HepG2 (cell line): ENCODE measurements around the gene CCDC6. TPM values are rescaled to one million over a fixed set of nuclear protein-coding genes. Genes with fewer than 3 reads are reported as not detected.

Source experiments
- ATAC-seq: fragments of 200-7000 bp; cut with Tn5 transposase; 3 replicates; pipeline ENCODE4 v1.9.1; 2020; ENCODE audit warnings: mild to moderate bottlenecking, moderate library complexity
- BruUV-seq: library from RNA; stranded (reverse); fragments of 400-500 nt; replicated peaks from 2 replicates; lab custom pipeline; 2021; lab: Mats Ljungman, UMichigan
- CTCF ChIA-PET: fragments of 300-600 bp; formaldehyde crosslinking; extraction: SDS; loops from one replicate; lab custom pipeline; 2021; ENCODE audit warnings: low total read pairs, inconsistent platforms, low intra/inter-chr PET ratio; lab: Yijun Ruan, JAX
- POLR2A ChIA-PET: fragments of 350-600 bp; sonication (Branson Sonifier 250); formaldehyde crosslinking; loops from one replicate; lab custom pipeline; 2020; ENCODE audit warnings: antibody characterized with exemption, inconsistent platforms; lab: Yijun Ruan, JAX
- DNase-seq: peaks from one replicate; pipeline ENCODE4 v3.0.0-alpha.2; 2015; ENCODE audit warnings: low spot score
- FAIRE-seq: peaks from 3 replicates; lab custom pipeline; 2011; peaks lifted over from hg19 to GRCh38; lab: Jason Lieb, UNC
- H2AFZ ChIP-seq: one replicate; pipeline ENCODE4 v1.6.1; 2011; ENCODE audit warnings: low read length, inconsistent platforms
- H3K27ac ChIP-seq: fragments of 300-600 bp; 3 replicates; pipeline ENCODE4 v1.8.0; 2011; ENCODE audit warnings: mixed run types, mild to moderate bottlenecking, mixed read lengths, low read length, inconsistent platforms; ENCODE audit not compliant: insufficient read depth; ENCODE audit errors: extremely low read length
- H3K27me3 ChIP-seq, 2 experiments: fragments of 200-600 bp in 1 of 2; 2 replicates in 1 of 2; 3 replicates in 1 of 2; pipeline versions ENCODE4 v1.6.0 to v1.8.0; 2011; ENCODE audit warnings: low read length in 2 of 2, mild to moderate bottlenecking in 2 of 2, moderate library complexity in 2 of 2, inconsistent platforms in 1 of 2; ENCODE audit not compliant: insufficient read depth in 2 of 2, control insufficient read depth in 1 of 2
- H3K36me3 ChIP-seq, 2 experiments: fragments of 200-600 bp in 1 of 2; replicated peaks in 1 of 2; 2 replicates in 1 of 2; 3 replicates in 1 of 2; pipeline versions ENCODE4 v1.5.1 to v1.8.0; 2011; ENCODE audit warnings: low read length in 2 of 2, inconsistent platforms in 1 of 2; ENCODE audit not compliant: insufficient read depth in 2 of 2, control insufficient read depth in 1 of 2
- H3K4me1 ChIP-seq: 2 replicates; pipeline ENCODE4 v1.5.1; 2012; ENCODE audit warnings: low read length, inconsistent platforms; ENCODE audit not compliant: insufficient read depth
- H3K4me2 ChIP-seq: 2 replicates; pipeline ENCODE4 v1.6.0; 2011; ENCODE audit warnings: low read depth, low read length, inconsistent platforms
- H3K4me3 ChIP-seq, 3 experiments: fragments of 200-600 bp in 1 of 3; sonication (generic), shearing (Covaris generic) in 1 of 3; replicated peaks in 1 of 3; 2 replicates each; pipeline ENCODE4 v1.5.1; 2011 to 2016; ENCODE audit warnings: low read length in 3 of 3, inconsistent platforms in 2 of 3, low read depth in 2 of 3, mild to moderate bottlenecking in 2 of 3, control low read depth in 1 of 3, mixed read lengths in 1 of 3; ENCODE audit not compliant: insufficient read depth in 1 of 3
- H3K79me2 ChIP-seq: one replicate; pipeline ENCODE4 v1.6.1; 2011; ENCODE audit warnings: low read length, inconsistent platforms; ENCODE audit not compliant: insufficient read depth
- H3K9ac ChIP-seq: 2 replicates; pipeline ENCODE4 v1.6.0; 2011; ENCODE audit warnings: mild to moderate bottlenecking, low read depth, low read length, inconsistent platforms; ENCODE audit not compliant: insufficient read depth
- H3K9me3 ChIP-seq: 2 replicates; pipeline ENCODE4 v1.5.1; 2012; ENCODE audit warnings: mild to moderate bottlenecking, low read length
- H4K20me1 ChIP-seq: 2 replicates; pipeline ENCODE4 v1.6.0; 2011; ENCODE audit warnings: inconsistent platforms, mild to moderate bottlenecking, low read length, moderate library complexity; ENCODE audit not compliant: insufficient read depth
- CBFB ChIP-seq: sonication (generic); formaldehyde crosslinking; IDR thresholded peaks from 2 replicates; pipeline ENCODE4 v1.4.0; 2020; ENCODE audit warnings: missing genetic modification reagents
- CTCF ChIP-seq: sonication (generic); formaldehyde crosslinking; IDR thresholded peaks from 2 replicates; pipeline ENCODE4 v1.5.0; 2020; ENCODE audit warnings: mild to moderate bottlenecking, missing genetic modification reagents, moderate library complexity
- FUBP1 ChIP-seq: sonication (generic); formaldehyde crosslinking; IDR thresholded peaks from 2 replicates; pipeline ENCODE4 v1.5.1; 2020; ENCODE audit warnings: missing genetic modification reagents, mild to moderate bottlenecking, borderline replicate concordance
- HOXD1 ChIP-seq: sonication (generic); formaldehyde crosslinking; IDR thresholded peaks from 2 replicates; pipeline ENCODE4 v1.5.0; 2020; ENCODE audit warnings: missing genetic modification reagents
- KDM1A ChIP-seq: IDR thresholded peaks from 2 replicates; pipeline ENCODE4 v1.6.1; 2016; ENCODE audit warnings: missing compliant biosample characterization
- NR2F1 ChIP-seq, 2 experiments: fragments of 450-650 bp in 1 of 2; formaldehyde crosslinking in 1 of 2; IDR thresholded peaks; 2 replicates each; pipeline versions ENCODE4 v1.5.0 to v1.6.1; 2016 to 2020; ENCODE audit warnings: mild to moderate bottlenecking in 1 of 2, missing compliant biosample characterization in 1 of 2, missing genetic modification reagents in 1 of 2, moderate library complexity in 1 of 2
- PHF20 ChIP-seq: sonication (generic); formaldehyde crosslinking; IDR thresholded peaks from 2 replicates; pipeline ENCODE4 v1.5.0; 2020; ENCODE audit warnings: mild to moderate bottlenecking, missing genetic modification reagents
- RCOR2 ChIP-seq: IDR thresholded peaks from 2 replicates; pipeline ENCODE4 v1.6.1; 2016; ENCODE audit warnings: missing biosample characterization, missing genetic modification reagents
- SMC3 ChIP-seq: IDR thresholded peaks from 2 replicates; pipeline ENCODE4 v1.6.1; 2011; ENCODE audit warnings: low read length, improper control_type of control experiment
- TOPORS ChIP-seq: sonication (generic); formaldehyde crosslinking; IDR thresholded peaks from 2 replicates; pipeline ENCODE4 v1.8.0; 2023; ENCODE audit warnings: mild to moderate bottlenecking, missing genetic modification reagents
- ZNF549 ChIP-seq: sonication (generic); formaldehyde crosslinking; IDR thresholded peaks from 2 replicates; pipeline ENCODE4 v1.5.0; 2020; ENCODE audit warnings: missing genetic modification reagents
- ZNF577 ChIP-seq: sonication (generic); formaldehyde crosslinking; IDR thresholded peaks from 2 replicates; pipeline ENCODE4 v1.4.0; 2020; ENCODE audit warnings: mild to moderate bottlenecking, low read depth, missing genetic modification reagents, borderline replicate concordance
- ZNF607 ChIP-seq: sonication (generic); formaldehyde crosslinking; IDR thresholded peaks from 2 replicates; pipeline ENCODE4 v1.5.1; 2020; ENCODE audit warnings: missing genetic modification reagents, mild to moderate bottlenecking, borderline replicate concordance
- ZNF652 ChIP-seq: IDR thresholded peaks from 2 replicates; pipeline ENCODE4 v1.6.1; 2016; ENCODE audit warnings: low read depth, borderline replicate concordance
- ZNF672 ChIP-seq: sonication (generic); formaldehyde crosslinking; IDR thresholded peaks from 2 replicates; pipeline ENCODE4 v1.8.1; 2022; ENCODE audit warnings: missing genetic modification reagents
- ZNF724P ChIP-seq: sonication (generic); formaldehyde crosslinking; IDR thresholded peaks from 2 replicates; pipeline ENCODE4 v1.8.0; 2022; ENCODE audit warnings: missing genetic modification reagents, borderline replicate concordance
- WGBS: methylation state at CpG from one replicate; pipeline ENCODE4 v1.1.6; 2017; ENCODE audit warnings: low lambda C conversion rate; 5-methylcytosine and 5-hydroxymethylcytosine counted together
- in situ Hi-C: cut with HindIII; loops from 2 replicates; pipeline ENCODE4 v1.10.0; 2017; ENCODE audit warnings: low pct_unique_long_range_greater_than_20kb; ENCODE audit not compliant: extremely low pct_ligation_motif_present
- intact Hi-C: fragments of 100-400 bp; cut with micrococcal nuclease; formaldehyde crosslinking; loops from one replicate; pipeline ENCODE4 v1.10.0; 2022; ENCODE audit not compliant: unreplicated experiment
- polyA plus RNA-seq, 8 experiments: library from polyadenylated mRNA; depleted of rRNA in 3 of 8; stranded (reverse) in 7 of 8; unstranded in 1 of 8; fragments of >200 nt; fragmentation: Illumina TruSeq in 4 of 8; extraction: Trizol in 4 of 8; gene quantifications; 2 replicates each; pipeline versions ENCODE4 v1.2.1 to v1.2.3, GENCODE V29; 2011 to 2016; ENCODE audit warnings: low read depth in 4 of 8, missing spikeins in 1 of 8, mixed read lengths in 1 of 8; ENCODE audit not compliant: insufficient read depth in 1 of 8
- total RNA-seq, 5 experiments: library from RNA; depleted of rRNA; stranded (reverse); fragments of >200 nt; fragmentation: Illumina TruSeq; extraction: Trizol; gene quantifications; 2 replicates each; pipeline ENCODE4 v1.2.3, GENCODE V29; 2016; ENCODE audit warnings: low read depth in 1 of 5
- TF ChIP-seq, protein P1 (sequence below): sonication (generic); formaldehyde crosslinking; IDR thresholded peaks from 2 replicates; pipeline ENCODE4 v1.9.0; 2021; ENCODE audit warnings: missing genetic modification reagents, mild to moderate bottlenecking, borderline replicate concordance
- TF ChIP-seq, protein P2 (sequence below): IDR thresholded peaks from 2 replicates; pipeline ENCODE4 v1.6.1; 2016; ENCODE audit warnings: low read depth
- TF ChIP-seq, protein P3 (sequence below): sonication (generic); formaldehyde crosslinking; IDR thresholded peaks from 2 replicates; pipeline ENCODE4 v1.4.0; 2020; ENCODE audit warnings: missing genetic modification reagents, low read depth, mild to moderate bottlenecking, borderline replicate concordance

The CCDC6 gene
- total and polyA plus RNA-seq, 2 of the 13 experiments (the other 11 are each of a cell fraction or from before 2014, with no cell fraction given), result 17.9 to 18.3 TPM

GRCh38 chr10:59865101-59865500, 41.3 kb downstream of the CCDC6 start:
- BruUV-seq, result no TSS peak
- no peak for TF ChIP-seq CBFB (CRISPR knock-in tag)
- TF ChIP-seq ZNF549 (CRISPR knock-in tag), result no peak
- TF ChIP-seq KDM1A, result no peak
- no peak for TF ChIP-seq ZNF652 (CRISPR knock-in tag)
- TF ChIP-seq TOPORS, result no peak
- no peak for TF ChIP-seq PHF20 (CRISPR knock-in tag)
- TF ChIP-seq NR2F1 (CRISPR knock-in tag; IDR thresholded peaks at IDR 0.05), result no peak
- no peak for TF ChIP-seq ZNF577 (CRISPR knock-in tag)
- peak; percentile 27; the same call in 1 of the 2 replicates for TF ChIP-seq SMC3
- TF ChIP-seq, protein P1, sequence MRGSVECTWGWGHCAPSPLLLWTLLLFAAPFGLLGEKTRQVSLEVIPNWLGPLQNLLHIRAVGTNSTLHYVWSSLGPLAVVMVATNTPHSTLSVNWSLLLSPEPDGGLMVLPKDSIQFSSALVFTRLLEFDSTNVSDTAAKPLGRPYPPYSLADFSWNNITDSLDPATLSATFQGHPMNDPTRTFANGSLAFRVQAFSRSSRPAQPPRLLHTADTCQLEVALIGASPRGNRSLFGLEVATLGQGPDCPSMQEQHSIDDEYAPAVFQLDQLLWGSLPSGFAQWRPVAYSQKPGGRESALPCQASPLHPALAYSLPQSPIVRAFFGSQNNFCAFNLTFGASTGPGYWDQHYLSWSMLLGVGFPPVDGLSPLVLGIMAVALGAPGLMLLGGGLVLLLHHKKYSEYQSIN (CRISPR knock-in tag), result no peak
- TF ChIP-seq FUBP1 (CRISPR knock-in tag), result no peak
- TF ChIP-seq HOXD1, result no peak
- no peak for TF ChIP-seq RCOR2 (CRISPR knock-in tag)
- TF ChIP-seq, protein P2, sequence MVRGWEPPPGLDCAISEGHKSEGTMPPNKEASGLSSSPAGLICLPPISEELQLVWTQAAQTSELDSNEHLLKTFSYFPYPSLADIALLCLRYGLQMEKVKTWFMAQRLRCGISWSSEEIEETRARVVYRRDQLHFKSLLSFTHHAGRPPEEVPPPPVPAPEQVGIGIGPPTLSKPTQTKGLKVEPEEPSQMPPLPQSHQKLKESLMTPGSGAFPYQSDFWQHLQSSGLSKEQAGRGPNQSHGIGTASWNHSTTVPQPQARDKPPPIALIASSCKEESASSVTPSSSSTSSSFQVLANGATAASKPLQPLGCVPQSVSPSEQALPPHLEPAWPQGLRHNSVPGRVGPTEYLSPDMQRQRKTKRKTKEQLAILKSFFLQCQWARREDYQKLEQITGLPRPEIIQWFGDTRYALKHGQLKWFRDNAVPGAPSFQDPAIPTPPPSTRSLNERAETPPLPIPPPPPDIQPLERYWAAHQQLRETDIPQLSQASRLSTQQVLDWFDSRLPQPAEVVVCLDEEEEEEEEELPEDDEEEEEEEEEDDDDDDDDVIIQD (CRISPR knock-in tag), result no peak
- TF ChIP-seq, protein P3, sequence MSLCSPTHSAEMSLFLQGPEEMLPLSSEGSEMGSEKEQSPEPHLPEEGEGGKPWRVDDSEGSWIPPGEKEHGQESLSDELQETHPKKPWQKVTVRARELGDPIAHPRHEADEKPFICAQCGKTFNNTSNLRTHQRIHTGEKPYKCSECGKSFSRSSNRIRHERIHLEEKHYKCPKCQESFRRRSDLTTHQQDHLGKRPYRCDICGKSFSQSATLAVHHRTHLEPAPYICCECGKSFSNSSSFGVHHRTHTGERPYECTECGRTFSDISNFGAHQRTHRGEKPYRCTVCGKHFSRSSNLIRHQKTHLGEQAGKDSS (CRISPR knock-in tag), result no peak
- no peak for TF ChIP-seq ZNF672 (CRISPR knock-in tag)
- peak; percentile 54 for TF ChIP-seq CTCF (CRISPR knock-in tag)
- TF ChIP-seq ZNF724P, result no peak
- TF ChIP-seq ZNF607 (CRISPR knock-in tag), result no peak

More at GRCh38 chr10:59865101-59865500, 41.3 kb downstream of the CCDC6 start:
- Histone ChIP-seq H3K4me2 (no peak overlapping the region), H3K79me2 (peaks cover 42% of the 10 kb centered on the region), H3K4me3 (no peak overlapping the region), H3K27ac (no peak overlapping the region), H3K27me3 (no peaks in the 10 kb centered on the region), H4K20me1 (peaks cover 14% of the 10 kb centered on the region), H3K9ac (no peak overlapping the region), H2AFZ (no peak overlapping the region), H3K4me1 (peaks cover 7% of the 10 kb centered on the region; the same call in 1 of the 2 replicates), H3K9me3 (no peaks in the 10 kb centered on the region), H3K36me3 (no peaks in the 10 kb centered on the region)
- intact Hi-C loops (loop anchor here (1.0 kb wide), 2 partner anchors 41 to 168 kb away; partner anchors contain the start of gene CCDC6), in situ Hi-C loops (loop anchor here (25.0 kb wide), 1 partner anchor 172 kb away; no protein-coding TSS in a partner anchor)
- 82% methylated on average over 5 of the region's 5 CpGs for WGBS
- peak; percentile 63 for FAIRE-seq
- ATAC-seq, result peak; percentile 76
- POLR2A ChIA-PET, result no interaction called here
- CTCF ChIA-PET, result interaction anchor here (1.1 kb wide), 1 partner anchor 168 kb away, joined by 5 read pairs; no protein-coding TSS in a partner anchor
- peak; percentile 33 for DNase-seq
